HG03139 (cell line): ENCODE measurements around the gene SLC27A3.
"Not testable (repeated sequence)": the region's sequence is repeated elsewhere in the genome, so short reads cannot be mapped to it uniquely, and the experiment has no call there.

Experiments
- ATAC-seq: cut with Tn5 transposase; IDR thresholded peaks from one replicate; pipeline ENCODE4 v1.9.1; 2021; ENCODE audit not compliant: unreplicated experiment

The SLC27A3 gene

DNA sequence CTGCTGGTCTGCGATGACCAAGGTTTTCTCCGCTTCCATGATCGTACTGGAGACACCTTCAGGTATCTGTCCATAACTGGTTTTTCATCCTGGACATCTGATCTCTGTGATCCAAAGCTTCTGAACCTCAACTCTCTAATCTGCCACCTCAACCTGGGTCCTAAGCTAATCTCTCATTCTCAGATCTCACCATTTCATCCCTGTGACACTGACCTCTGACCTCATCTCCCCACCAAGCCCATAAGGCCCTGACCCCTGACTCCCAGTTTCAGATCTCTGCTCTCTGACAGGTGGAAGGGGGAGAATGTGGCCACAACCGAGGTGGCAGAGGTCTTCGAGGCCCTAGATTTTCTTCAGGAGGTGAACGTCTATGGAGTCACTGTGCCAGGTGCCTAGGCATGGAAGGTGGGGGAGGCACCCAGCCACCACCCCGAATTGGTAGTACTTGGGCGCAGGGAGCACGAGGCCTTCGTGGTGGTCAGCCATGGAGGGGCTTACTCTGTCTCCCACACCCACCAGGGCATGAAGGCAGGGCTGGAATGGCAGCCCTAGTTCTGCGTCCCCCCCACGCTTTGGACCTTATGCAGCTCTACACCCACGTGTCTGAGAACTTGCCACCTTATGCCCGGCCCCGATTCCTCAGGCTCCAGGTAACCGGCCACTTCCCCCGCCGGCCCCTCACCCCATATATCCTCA, 3.8 kb downstream of the SLC27A3 start:
- no peak for ATAC-seq

- no peak for ATAC-seq
Measured at GRCh38 chr1:153779781-153780541, 4.8 kb downstream of the SLC27A3 start.

DNA sequence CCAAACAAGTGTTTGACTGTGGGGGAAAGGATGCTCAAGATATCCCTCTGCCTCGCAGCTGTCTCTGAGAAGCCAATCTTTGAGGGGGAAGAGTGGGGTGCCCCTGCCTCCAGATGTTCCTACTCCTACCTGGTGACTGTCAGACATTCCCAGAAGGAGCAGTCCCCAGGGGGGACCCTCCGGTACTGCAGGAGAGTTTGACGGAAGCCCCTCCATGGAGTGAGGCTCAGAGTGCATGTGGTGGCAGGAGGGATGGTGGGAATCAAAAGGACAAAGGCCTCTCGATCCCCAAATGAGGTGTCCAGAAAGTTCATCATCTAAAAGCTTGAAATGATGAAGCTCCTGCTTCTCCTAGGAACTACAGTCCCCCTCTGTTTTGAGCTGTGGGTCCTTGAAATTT, 5.3 kb downstream of the SLC27A3 start:
- ATAC-seq: no peak

- not testable (repeated sequence) for ATAC-seq
Measured at GRCh38 chr1:153782648-153783047, 7.4 kb downstream of the SLC27A3 start.

DNA sequence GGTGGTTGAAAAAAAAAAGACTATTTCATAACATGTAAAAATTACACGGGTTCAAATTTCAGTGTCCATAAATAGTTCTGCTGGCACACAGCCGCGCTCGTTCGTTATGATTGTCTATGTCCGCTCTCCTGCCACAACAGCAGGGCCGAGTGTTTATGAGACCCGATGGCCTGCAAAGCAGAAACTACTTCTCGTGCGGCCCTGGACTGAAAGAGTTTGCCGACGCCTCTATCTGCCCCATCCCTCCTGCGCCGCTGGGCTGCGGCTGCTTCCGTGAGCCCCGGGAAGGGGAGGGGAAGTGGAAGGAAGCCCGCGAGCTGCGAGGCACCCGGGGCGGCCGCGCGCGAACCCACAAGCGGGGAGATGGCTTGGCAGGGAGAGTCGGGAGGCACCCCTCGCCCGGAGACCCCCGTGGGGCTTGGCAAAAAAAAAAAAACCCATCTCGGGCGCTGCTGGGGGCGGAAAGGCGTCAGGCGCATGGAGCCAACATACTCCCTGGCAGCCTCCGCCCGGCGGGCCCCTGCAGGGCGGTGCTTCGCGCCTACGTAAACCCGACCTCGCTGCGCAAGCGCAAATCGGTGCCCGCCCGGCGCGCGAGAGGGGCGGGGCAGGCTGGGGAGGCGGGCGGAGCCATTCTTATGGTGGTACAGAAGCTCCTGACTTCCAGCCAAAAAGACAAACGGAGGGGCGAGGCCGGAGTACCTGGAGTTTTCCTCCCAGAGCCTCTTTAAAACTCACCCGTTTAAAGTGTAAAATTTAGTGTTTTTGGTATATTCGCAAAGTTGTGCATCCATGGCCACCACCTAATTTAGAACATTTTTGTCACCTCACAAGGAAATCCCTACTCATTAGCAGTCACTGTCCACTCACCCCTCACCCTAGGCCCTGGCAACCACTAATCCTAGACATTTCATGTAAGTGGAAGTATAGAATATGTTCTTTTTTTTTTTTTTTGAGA, 8.3 kb downstream of the SLC27A3 start:
- ATAC-seq: peak; percentile 82

DNA sequence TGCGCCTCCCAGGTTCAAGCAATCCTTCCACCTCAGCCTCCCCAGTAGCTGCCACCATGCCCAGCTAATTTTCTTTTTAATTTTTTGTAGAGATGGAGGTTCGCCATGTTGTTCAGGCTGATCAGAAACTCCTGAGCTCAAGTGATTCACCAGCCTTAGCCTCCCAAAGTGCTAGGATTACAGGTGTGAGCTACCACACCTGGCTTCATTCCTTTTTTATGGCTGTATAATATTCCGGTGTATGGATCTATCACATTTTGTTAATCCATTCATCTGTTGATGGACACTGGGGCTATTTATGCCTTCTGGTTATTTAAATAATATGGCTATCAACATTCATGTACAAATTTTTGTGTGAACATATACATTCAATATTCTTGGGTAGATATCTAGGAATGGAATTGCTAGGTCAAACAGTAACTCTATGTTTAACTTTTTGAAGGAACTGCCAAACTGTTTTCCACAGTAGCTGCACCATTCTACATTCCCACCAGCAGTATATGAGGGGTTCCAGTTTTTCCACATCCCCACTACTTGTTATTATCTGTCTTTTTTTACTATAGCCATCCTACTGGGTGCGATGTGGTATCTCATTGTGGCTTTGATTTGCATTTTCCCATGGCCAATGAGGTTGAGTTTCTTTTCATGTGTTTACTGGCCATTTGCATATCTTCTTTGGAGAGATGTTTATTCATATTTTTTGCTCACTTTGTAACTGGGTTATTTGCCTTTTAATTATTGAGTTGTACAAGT, 11.0 kb downstream of the SLC27A3 start:
- no peak for ATAC-seq

DNA sequence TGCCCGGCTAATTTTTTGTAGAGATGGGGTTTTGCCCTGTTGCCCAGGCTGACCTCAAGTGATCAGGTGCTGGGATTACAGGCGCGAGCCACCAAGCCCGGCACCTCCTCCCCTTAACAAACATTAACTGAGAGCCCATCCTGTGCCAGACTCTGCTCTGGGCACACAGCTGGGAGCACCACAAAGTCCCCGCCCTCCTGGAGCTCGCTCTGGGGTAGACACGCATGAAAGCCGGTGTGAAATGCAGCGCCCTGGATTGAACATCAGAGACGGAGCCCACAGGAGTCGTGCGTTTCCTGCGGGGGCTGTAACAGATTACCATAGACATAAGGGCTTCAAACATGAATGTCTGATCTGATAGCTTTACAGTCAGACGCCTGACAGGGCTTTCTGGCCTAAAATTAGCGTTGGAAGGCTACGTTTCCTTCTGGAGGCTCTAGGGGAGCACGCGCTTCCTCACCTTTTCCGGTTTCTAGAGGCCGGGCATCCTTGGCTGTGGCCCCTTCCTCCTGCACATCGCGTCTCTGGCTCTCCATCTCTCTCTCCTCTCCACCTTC, 14.3 kb downstream of the SLC27A3 start:
- ATAC-seq: no peak

DNA sequence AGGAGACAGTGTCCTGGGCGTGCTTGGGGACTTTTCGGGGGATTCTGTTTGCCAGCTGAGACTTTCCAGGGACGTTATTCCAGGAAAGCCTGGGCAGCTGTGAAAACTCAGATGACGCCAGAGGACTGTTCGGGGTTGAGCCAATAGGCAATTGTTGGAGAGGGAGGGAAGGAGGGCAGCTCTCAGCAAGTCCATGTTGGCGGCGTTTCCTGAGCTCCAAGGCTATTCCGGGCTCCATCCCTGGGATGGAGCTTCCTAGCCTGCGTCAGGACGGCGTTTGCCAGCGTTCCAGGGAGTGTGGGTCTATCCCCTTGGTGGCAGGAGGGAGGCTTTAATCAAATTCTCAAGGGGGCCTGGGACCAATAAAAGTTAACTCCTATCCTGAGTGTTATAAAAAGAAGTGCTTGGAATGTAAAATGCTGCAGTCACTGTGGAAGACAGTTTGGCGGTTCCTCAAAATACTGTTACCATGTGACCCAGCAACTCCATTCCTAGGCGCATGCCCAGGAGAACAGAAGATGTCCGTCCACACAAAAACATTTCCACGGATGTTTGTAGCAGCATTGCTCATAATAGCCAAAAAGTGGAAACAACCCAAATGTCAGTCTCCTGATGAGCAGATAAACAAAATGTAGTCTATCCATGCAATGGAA, 15.2 kb downstream of the SLC27A3 start:
- ATAC-seq: no peak

DNA sequence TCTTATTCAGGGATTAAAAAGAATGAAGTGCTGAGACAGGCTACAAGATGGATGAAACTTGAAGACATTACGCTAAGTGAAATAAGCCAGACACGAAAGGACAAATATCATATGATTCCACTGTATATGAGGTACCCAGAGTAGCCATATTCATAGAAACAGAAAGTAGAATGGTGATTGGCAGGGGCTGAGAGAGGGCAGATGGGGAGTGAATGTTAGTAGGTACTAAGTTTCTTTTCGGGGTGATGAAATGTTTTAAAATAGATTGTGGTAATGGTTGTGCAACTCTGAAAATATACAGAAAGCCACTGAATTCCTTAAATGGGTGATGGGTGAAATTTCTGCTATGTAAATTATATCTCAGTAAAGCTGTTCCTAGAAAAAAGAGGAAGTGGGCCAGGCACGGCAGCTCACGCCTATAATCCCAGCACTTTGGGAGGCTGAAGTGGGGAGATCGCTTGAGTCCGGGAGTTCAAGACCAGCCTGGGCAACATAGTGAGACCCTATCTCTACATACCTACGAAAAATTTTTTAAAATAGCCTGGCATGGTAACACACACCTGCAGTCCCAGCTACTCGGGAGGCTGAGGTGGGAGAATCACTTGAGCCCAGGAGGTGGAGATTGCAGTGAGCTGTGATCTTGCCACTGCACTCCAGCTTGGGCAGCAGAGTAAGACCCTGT, 15.9 kb downstream of the SLC27A3 start:
- ATAC-seq: peak; percentile 83

GRCh38 chr1:153791648-153792253, 16.5 kb downstream of the SLC27A3 start:
- no peak for ATAC-seq

GRCh38 chr1:153792631-153793041, 17.4 kb downstream of the SLC27A3 start:
- no peak for ATAC-seq

GRCh38 chr1:153793261-153793972, 18.2 kb downstream of the SLC27A3 start:
- ATAC-seq: no peak

DNA sequence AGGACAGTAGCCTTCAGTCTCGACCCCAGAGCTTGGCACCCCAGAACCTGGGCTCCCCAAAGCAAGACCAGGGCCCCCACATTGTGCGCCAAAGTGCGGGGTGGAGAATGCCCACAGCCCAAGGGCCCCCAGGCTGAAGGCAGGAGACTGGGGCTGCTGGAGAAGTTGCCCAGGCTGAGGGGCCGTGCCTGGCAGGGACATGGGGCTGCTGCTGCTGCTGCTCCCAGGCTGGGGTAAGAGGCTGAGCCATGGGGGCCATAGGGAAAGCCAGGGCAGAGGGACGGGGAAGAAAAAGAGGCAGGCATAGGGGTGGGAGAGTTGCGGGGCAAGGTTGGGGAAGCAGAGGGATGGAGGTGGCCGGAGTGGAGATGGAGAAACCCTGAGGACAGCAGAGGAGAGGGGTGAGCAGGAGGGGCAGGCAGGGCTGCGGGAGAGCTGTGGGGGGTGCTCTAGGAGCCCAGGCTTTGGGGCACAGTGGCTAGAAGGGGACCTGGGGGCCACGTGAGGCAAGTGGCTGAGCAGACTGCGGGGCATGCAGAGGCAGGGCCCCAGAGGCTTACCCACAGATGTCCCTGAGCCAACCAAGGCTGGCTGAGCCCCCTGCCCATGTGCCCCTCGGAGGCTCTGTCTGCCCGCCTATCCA, 18.9 kb downstream of the SLC27A3 start:
- no peak for ATAC-seq

- no peak for ATAC-seq
Measured at GRCh38 chr1:153794624-153795329, 19.6 kb downstream of the SLC27A3 start.

GRCh38 chr1:153795330-153795837, 20.2 kb downstream of the SLC27A3 start:
- ATAC-seq: no peak

GRCh38 chr1:153795934-153796785, 21.0 kb downstream of the SLC27A3 start:
- no peak for ATAC-seq
